Panc1 (cell line): ENCODE data around the gene MLPH. TPM values are rescaled to one million over a fixed set of nuclear protein-coding genes. Genes with fewer than 3 reads are reported as not detected.

Experiments used
- ATAC-seq: fragments of 200-7000 bp; cut with Tn5 transposase; 2 replicates; pipeline ENCODE4 v1.9.1; 2020; ENCODE audit warnings: mild to moderate bottlenecking, moderate library complexity
- BruUV-seq: library from RNA; stranded (reverse); fragments of 400-500 nt; replicated peaks from 2 replicates; lab custom pipeline; 2021; lab: Mats Ljungman, UMichigan
- CTCF ChIA-PET: fragments of 300-600 bp; sonication (Branson Sonifier 250); formaldehyde crosslinking; loops from one replicate; lab custom pipeline; 2022; ENCODE audit warnings: antibody characterized with exemption; lab: Charles Lee
- POLR2A ChIA-PET: fragments of 300-600 bp; sonication (Branson Sonifier 250); formaldehyde crosslinking; loops from one replicate; lab custom pipeline; 2022; ENCODE audit warnings: antibody characterized with exemption; lab: Charles Lee
- DNase-seq: peaks from one replicate; pipeline ENCODE4 v3.0.0-alpha.2; 2010; ENCODE audit warnings: low read depth, low spot score
- H3K27ac ChIP-seq: 2 replicates; pipeline ENCODE4 v1.5.1; 2011; ENCODE audit warnings: mild to moderate bottlenecking, low read length, inconsistent platforms
- H3K27me3 ChIP-seq: fragments of 200-500 bp; sonication (Bioruptor generic); 2 replicates; pipeline ENCODE4 v1.6.0; 2014; ENCODE audit warnings: low read length, inconsistent platforms; ENCODE audit not compliant: control insufficient read depth, insufficient read depth
- H3K36me3 ChIP-seq: fragments of 200-500 bp; sonication (Bioruptor generic); 2 replicates; pipeline ENCODE4 v1.5.1; 2014; ENCODE audit warnings: inconsistent platforms, mild to moderate bottlenecking, low read length, moderate library complexity; ENCODE audit not compliant: control insufficient read depth, insufficient read depth
- H3K4me1 ChIP-seq: 2 replicates; pipeline ENCODE4 v1.5.1; 2011; ENCODE audit warnings: inconsistent platforms, mild to moderate bottlenecking, low read length, moderate library complexity; ENCODE audit not compliant: control insufficient read depth, insufficient read depth
- H3K4me3 ChIP-seq, 2 experiments: 2 replicates each; pipeline ENCODE4 v1.5.1; 2011 to 2012; ENCODE audit warnings: low read depth in 2 of 2, low read length in 2 of 2, mild to moderate bottlenecking in 2 of 2, inconsistent platforms in 1 of 2, moderate library complexity in 1 of 2
- H3K9me3 ChIP-seq: fragments of 200-500 bp; sonication (Bioruptor generic); 2 replicates; pipeline ENCODE4 v1.5.1; 2014; ENCODE audit warnings: low read depth, mild to moderate bottlenecking, inconsistent platforms, low read length, moderate library complexity; ENCODE audit not compliant: control insufficient read depth, insufficient read depth
- CTCF ChIP-seq: fragments of 450-650 bp; IDR thresholded peaks from 2 replicates; pipeline ENCODE4 v1.5.1; 2017; ENCODE audit warnings: mild to moderate bottlenecking
- POLR2AphosphoS5 ChIP-seq: IDR thresholded peaks from 2 replicates; pipeline ENCODE4 v1.6.1; 2012; ENCODE audit warnings: mild to moderate bottlenecking, low read depth, low read length, moderate library complexity
- REST ChIP-seq, 2 experiments: IDR thresholded peaks; 2 replicates each; pipeline ENCODE4 v1.6.1; 2011 to 2012; ENCODE audit warnings: low read depth in 2 of 2, control low read depth in 1 of 2, low read length in 1 of 2, mild to moderate bottlenecking in 1 of 2, moderate library complexity in 1 of 2; ENCODE audit not compliant: insufficient read depth in 1 of 2
- SIN3A ChIP-seq: IDR thresholded peaks from 2 replicates; pipeline ENCODE4 v1.6.1; 2012; ENCODE audit warnings: low read depth, mild to moderate bottlenecking, low read length, moderate library complexity, borderline replicate concordance; ENCODE audit not compliant: insufficient read depth
- TCF7L2 ChIP-seq: IDR thresholded peaks from 2 replicates; pipeline ENCODE4 v1.6.1; 2011; ENCODE audit warnings: mild to moderate bottlenecking, low read depth, low read length, inconsistent platforms
- in situ Hi-C: cut with HindIII; loops from 2 replicates; pipeline ENCODE4 v1.10.0; 2016; ENCODE audit warnings: low sequenced_read_pairs, low pct_unique_long_range_greater_than_20kb
- intact Hi-C: fragments of 100-400 bp; cut with micrococcal nuclease; formaldehyde crosslinking; loops from one replicate; pipeline ENCODE4 v1.10.0; 2022; ENCODE audit not compliant: unreplicated experiment
- total RNA-seq: library from RNA; stranded (reverse); gene quantifications from one replicate; pipeline ENCODE4 v1.2.1, GENCODE V29; 2021; ENCODE audit not compliant: unreplicated experiment

The MLPH gene
- total RNA-seq, 1 experiment from 2014 or later, result 60.2 TPM

DNA sequence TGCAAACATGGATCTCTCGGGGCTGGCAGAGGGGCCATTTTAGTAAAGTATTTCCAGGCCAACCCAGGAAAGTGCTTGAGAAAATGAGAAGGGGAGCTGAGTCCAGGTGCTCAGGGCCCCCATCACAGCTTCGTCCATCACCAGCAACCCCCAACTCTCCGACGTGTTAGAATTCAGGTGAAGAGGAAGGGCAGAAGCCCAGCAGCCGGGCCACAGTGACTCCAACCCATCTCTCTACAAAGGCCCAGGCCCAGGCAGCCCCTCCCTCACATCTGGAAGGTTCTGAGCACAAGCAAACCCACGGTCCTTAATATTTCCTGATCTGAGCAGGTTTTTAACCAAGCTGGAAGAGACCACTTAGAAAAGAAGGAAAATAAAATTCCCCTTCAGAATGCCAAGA is 38.4 kb upstream of the MLPH start:
- no peaks in the 10 kb centered on the region for H3K9me3 ChIP-seq
- CTCF ChIA-PET, result no interaction called here
- no peaks in the 10 kb centered on the region for H3K36me3 ChIP-seq
- TF ChIP-seq POLR2AphosphoS5 (no peak), CTCF (no peak)
- no peaks in the 10 kb centered on the region for H3K4me1 ChIP-seq
- BruUV-seq, result no TSS peak
- DNase-seq, result no peak
- in situ Hi-C loops, result no loop called here
- POLR2A ChIA-PET, result no interaction called here
- no peak overlapping the region for H3K4me3 ChIP-seq
- intact Hi-C loops, result no loop called here
- no peaks in the 10 kb centered on the region for H3K27me3 ChIP-seq
- H3K27ac ChIP-seq, result no peak overlapping the region
- ATAC-seq, result no peak

GRCh38 chr2:237449193-237449881 is 37.7 kb upstream of the MLPH start:
- CTCF ChIA-PET, result no interaction called here
- H3K27ac ChIP-seq, result no peak overlapping the region
- intact Hi-C loops, result no loop called here
- no peaks in the 10 kb centered on the region for H3K27me3 ChIP-seq
- POLR2A ChIA-PET, result no interaction called here
- TF ChIP-seq POLR2AphosphoS5, result no peak
- no peak for TF ChIP-seq TCF7L2
- TF ChIP-seq SIN3A, result no peak
- no peak for TF ChIP-seq REST (IDR thresholded peaks at IDR 0.05; ENCODE audit: insufficient read depth in 1 of 2, low read depth in 2 of 2, low read length in 1 of 2)
- no peak for TF ChIP-seq CTCF
- BruUV-seq, result no TSS peak
- no peaks in the 10 kb centered on the region for H3K36me3 ChIP-seq
- H3K9me3 ChIP-seq, result no peaks in the 10 kb centered on the region
- H3K4me1 ChIP-seq, result no peaks in the 10 kb centered on the region
- ATAC-seq (no peak), DNase-seq (no peak)
- in situ Hi-C loops, result no loop called here
- H3K4me3 ChIP-seq, result no peak overlapping the region
